ENCODE measurements around the gene RAB27A.

The RAB27A gene

GRCh38 chr15:55221090-55222011 is 68.3 kb downstream of the RAB27A start:
- DNase-seq, result no peak

GRCh38 chr15:55220606-55221005 is 69.0 kb downstream of the RAB27A start:
- no peak for DNase-seq

DNA sequence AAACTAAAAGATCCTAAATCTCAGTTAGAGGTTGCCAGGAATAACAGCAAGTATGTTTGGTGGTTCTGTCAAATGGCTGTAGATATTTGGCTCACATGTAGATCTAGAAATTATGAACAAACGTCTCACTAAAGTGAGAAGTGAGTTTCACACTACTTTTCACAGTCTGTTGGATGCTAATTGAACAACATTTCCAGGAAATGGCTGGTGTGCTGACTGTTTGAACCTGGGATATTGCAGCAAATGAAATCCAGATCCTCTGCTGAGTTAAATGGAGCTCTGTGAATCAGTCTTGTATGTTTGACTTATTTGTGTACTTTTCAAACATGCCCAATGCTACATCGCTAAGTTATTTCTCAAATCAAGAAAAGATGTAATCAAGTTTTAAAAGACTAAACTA is 71.6 kb downstream of the RAB27A start:
- no peak for DNase-seq

GRCh38 chr15:55204464-55204863 is 85.1 kb downstream of the RAB27A start:
- no peak for DNase-seq

DNA sequence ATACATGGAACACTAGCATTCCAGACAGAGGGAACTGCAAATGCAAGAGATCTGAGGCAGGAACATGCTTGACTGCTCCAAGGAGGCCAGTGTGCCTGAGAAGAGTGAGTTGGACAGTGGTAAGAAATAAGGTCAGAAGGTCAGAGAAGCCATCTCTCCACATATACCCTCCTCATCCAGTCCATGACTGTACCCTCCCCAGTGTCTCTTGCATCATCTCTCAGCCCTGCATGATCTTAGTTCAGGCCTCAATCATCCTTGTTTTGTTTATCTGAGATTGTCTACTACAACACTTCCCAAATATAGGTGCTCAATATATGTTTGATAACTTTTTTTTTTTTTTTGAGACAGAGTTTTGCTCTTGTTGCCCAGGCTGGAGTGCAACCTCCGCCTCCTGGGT is 87.4 kb downstream of the RAB27A start:
- DNase-seq, result no peak

- DNase-seq, result no peak
Measured at GRCh38 chr15:55198706-55199105, 90.9 kb downstream of the RAB27A start.

DNA sequence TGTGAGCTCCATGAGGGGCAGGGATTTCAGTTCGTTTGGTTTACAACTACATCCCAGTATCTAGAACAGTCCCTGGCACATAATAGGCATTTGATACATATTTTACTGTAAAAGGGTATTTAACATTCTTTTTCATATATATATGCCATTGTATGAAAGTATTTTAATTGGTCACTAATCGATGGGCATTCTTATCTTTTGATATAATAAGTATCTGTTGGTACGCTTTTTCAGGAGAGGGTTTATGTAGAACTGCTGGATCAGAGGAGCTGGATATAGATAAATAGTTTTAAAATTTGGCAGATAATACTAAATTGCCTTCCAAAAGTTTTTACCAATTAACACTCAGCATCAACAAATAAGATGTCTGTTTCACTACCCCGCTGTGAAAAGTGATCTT is 91.9 kb downstream of the RAB27A start:
- no peak for DNase-seq

- no peak for DNase-seq
Measured at GRCh38 chr15:55197362-55197705, 92.3 kb downstream of the RAB27A start.

GRCh38 chr15:55196458-55197361 is 92.9 kb downstream of the RAB27A start, which contains the start of gene RSL24D1:
Gene RSL24D1 (minus strand): TSS chr15:55196941. CDS start chr15:55196890, 51 bp downstream.
- DNase-seq, result peak; percentile 94

- DNase-seq, result no peak
Measured at GRCh38 chr15:55195996-55196395, 93.6 kb downstream of the RAB27A start.

DNA sequence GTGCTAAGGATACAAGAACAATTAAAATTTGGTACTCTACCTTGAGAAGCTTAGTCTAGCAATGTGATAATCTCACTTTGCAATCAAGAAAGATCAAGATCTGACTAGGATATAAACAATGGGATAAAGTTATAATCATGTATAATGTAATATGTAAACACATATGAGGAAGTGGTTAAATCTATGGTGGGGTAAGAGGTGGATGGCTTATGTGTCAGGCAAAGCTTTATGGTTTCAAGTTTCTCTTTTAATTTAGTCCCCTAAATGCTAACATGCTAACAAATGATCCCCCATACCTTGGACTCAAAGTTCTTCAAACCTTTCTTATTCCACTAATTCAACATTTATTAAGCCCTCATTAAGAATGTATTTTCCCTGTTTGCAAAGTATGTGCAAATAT is 95.4 kb downstream of the RAB27A start:
- no peak for DNase-seq

DNA sequence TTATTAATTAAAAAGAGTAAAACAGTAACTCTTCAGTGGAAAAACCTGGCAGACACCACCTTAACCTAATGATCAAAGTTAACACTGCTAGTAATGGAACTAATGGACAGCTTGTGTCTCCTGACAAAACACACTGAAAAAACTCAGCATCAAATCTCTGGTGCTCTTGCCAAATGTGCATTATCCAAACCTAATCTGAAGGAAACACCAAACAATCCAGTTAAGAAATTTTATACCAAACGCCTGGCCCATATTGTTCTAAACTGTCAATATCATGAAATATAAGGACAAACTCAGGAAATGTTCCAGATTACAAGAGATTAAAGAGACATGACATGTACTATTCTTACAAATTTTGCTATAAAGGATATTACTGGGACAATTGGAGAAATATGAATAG is 103.3 kb downstream of the RAB27A start:
- DNase-seq, result no peak

GRCh38 chr15:55183679-55184078 is 105.9 kb downstream of the RAB27A start:
- DNase-seq, result no peak

GRCh38 chr15:55179141-55179540 is 110.5 kb downstream of the RAB27A start:
- no peak for DNase-seq

- no peak for DNase-seq
Measured at GRCh38 chr15:55170361-55170760, 119.3 kb downstream of the RAB27A start.

DNA sequence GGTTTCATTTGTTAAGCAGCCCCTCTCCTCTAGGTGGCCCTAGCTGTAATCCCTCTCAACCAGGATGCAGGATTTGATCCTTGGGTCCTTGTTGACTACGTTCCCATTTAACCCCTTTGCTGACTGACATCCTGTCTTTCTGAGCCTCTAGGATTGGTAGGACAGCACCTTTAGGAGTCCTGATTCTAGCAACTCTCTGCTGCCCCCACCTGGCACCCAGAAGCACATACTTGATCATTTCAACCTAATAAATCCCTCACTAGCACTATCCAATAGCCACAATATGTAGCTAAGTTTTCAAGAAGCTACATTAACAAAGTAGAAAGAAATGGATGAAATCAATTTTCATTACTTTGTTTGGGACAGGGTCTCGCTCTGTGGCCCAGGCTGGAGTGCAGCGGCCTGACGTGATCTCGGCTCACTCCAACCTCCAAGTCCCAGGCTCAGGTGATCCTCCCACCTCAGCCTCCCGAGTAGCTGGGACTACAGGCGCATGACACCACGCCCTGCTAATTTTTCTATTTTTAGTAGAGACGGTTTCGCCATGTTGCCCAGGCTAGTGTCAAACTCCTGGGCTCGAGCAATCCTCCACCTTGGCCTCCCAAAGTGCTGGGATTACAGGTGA is 121.2 kb downstream of the RAB27A start:
- peak; percentile 18 for DNase-seq

GRCh38 chr15:55164284-55164683 is 125.3 kb downstream of the RAB27A start:
- DNase-seq, result no peak
